Mesothelial cell of epicardium (in vitro differentiated cells): Measurements from ENCODE around the gene PTPRT. TPM values are rescaled to one million over a fixed set of nuclear protein-coding genes. Genes with fewer than 3 reads are reported as not detected.

Experiments used
- DNase-seq, 2 experiments: peaks; one replicate each; pipeline ENCODE4 v3.0.0; 2021; ENCODE audit warnings: low spot score in 2 of 2; ENCODE audit not compliant: unreplicated experiment in 2 of 2
- H3K27ac Mint-ChIP-seq: 2 replicates; pipeline ENCODE4 v1.8.0; 2021; ENCODE audit warnings: mixed read lengths
- H3K27me3 Mint-ChIP-seq: 2 replicates; pipeline ENCODE4 v1.8.0; 2021; ENCODE audit warnings: low read depth, mixed read lengths
- H3K36me3 Mint-ChIP-seq: 2 replicates; pipeline ENCODE4 v1.8.0; 2021; ENCODE audit warnings: mixed read lengths
- H3K4me1 Mint-ChIP-seq: 2 replicates; pipeline ENCODE4 v1.8.0; 2021; ENCODE audit warnings: mixed read lengths
- H3K4me3 Mint-ChIP-seq: 2 replicates; pipeline ENCODE4 v1.8.0; 2021; ENCODE audit warnings: mild to moderate bottlenecking, moderate library complexity, mixed read lengths
- H3K9me3 Mint-ChIP-seq: 2 replicates; pipeline ENCODE4 v1.8.0; 2021; ENCODE audit warnings: mixed read lengths
- total RNA-seq: library from RNA; stranded (reverse); gene quantifications from 3 replicates; pipeline ENCODE4 v1.2.1, GENCODE V29; 2021
- TF ChIP-seq, protein P1 (sequence below): fragments of 200-600 bp; sonication (generic); IDR thresholded peaks from one replicate; pipeline ENCODE4 v1.5.0; 2021; ENCODE audit warnings: antibody characterized with exemption; ENCODE audit not compliant: unreplicated experiment

The PTPRT gene
- total RNA-seq, 1 donor from 2014 or later = 0.80 TPM

- no peak for DNase-seq
- H3K9me3 Mint-ChIP-seq = no peaks in the 10 kb centered on the region
- TF ChIP-seq, protein P1, sequence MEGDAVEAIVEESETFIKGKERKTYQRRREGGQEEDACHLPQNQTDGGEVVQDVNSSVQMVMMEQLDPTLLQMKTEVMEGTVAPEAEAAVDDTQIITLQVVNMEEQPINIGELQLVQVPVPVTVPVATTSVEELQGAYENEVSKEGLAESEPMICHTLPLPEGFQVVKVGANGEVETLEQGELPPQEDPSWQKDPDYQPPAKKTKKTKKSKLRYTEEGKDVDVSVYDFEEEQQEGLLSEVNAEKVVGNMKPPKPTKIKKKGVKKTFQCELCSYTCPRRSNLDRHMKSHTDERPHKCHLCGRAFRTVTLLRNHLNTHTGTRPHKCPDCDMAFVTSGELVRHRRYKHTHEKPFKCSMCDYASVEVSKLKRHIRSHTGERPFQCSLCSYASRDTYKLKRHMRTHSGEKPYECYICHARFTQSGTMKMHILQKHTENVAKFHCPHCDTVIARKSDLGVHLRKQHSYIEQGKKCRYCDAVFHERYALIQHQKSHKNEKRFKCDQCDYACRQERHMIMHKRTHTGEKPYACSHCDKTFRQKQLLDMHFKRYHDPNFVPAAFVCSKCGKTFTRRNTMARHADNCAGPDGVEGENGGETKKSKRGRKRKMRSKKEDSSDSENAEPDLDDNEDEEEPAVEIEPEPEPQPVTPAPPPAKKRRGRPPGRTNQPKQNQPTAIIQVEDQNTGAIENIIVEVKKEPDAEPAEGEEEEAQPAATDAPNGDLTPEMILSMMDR = no peak
- H3K4me1 Mint-ChIP-seq = no peaks in the 10 kb centered on the region
- no peaks in the 10 kb centered on the region for H3K36me3 Mint-ChIP-seq
- no peak overlapping the region for H3K27ac Mint-ChIP-seq
- no peaks in the 10 kb centered on the region for H3K27me3 Mint-ChIP-seq
- no peak overlapping the region for H3K4me3 Mint-ChIP-seq
Observed at GRCh38 chr20:42336576-42336975, 853.1 kb downstream of the PTPRT start.

DNA sequence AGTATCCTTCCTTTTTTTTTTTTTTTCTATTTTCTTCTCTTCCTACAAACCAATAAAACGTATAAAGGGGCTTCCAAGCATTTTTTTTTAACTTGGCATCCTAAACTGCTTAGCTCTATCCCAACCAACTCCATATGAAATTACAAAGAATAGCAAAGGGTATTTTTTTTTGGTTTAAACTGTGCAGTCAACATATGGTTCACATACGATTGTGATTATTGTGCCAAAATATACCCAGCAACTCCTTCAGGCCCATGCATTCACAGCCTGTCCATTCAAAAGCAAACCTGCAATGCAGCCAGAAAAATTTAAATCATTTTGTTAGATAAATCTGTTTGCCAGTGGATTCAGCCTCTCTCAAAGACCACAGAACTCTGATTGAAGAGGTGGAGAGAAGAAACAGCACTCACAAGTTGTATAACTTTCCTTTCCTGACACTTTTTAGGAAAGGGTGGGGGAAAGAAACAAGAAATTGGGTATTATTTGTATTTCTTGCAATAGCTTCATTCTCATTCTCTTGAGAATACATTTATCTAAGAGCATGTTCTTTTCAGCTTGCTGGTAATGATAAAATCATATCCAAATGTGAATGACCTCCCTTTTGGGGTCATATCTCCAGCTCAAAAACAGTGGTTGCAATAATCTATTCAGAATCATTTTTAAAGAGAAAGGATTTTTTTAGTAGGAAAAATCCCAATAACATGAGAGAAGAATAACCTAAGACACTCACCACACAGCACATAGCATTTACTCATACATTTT is 870.3 kb downstream of the PTPRT start:
- H3K4me3 Mint-ChIP-seq = no peak overlapping the region
- H3K27ac Mint-ChIP-seq = no peak overlapping the region
- TF ChIP-seq, protein P1 = no peak
- H3K4me1 Mint-ChIP-seq = no peaks in the 10 kb centered on the region
- DNase-seq = no peak
- H3K27me3 Mint-ChIP-seq = no peaks in the 10 kb centered on the region
- H3K9me3 Mint-ChIP-seq = peaks cover 36% of the 10 kb centered on the region
- no peaks in the 10 kb centered on the region for H3K36me3 Mint-ChIP-seq

GRCh38 chr20:42313704-42314103 is 876.0 kb downstream of the PTPRT start:
- TF ChIP-seq, protein P1 = no peak
- Mint-ChIP-seq H3K27me3 (peaks cover under 1% of the 10 kb centered on the region), H3K4me1 (no peaks in the 10 kb centered on the region), H3K27ac (no peak overlapping the region), H3K36me3 (no peaks in the 10 kb centered on the region), H3K4me3 (no peak overlapping the region), H3K9me3 (peaks cover 19% of the 10 kb centered on the region)
- DNase-seq = no peak

DNA sequence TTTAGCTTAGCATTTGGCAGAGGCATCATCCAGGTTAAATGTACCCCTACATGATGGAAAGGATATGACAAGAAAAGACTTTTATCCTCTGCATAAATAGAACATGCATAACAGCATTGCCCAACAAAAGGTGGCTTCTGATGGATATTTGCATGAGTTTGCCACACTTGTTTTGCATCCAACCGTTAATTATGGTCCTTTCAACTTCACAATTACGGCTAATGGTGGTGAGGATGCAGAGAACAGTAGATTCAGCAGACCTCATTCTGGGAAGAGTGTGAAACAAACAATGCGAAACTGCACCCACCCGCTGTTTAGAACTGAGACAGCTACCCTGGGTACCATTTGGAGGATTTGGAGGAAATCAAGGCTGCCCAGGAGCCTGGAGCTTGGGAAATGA is 880.7 kb downstream of the PTPRT start:
- H3K27me3 Mint-ChIP-seq = peaks cover 3% of the 10 kb centered on the region
- no peak for DNase-seq
- H3K4me1 Mint-ChIP-seq = no peaks in the 10 kb centered on the region
- no peak overlapping the region for H3K4me3 Mint-ChIP-seq
- no peaks in the 10 kb centered on the region for H3K36me3 Mint-ChIP-seq
- peaks cover 4% of the 10 kb centered on the region for H3K9me3 Mint-ChIP-seq
- H3K27ac Mint-ChIP-seq = no peak overlapping the region
- TF ChIP-seq, protein P1 = no peak

DNA sequence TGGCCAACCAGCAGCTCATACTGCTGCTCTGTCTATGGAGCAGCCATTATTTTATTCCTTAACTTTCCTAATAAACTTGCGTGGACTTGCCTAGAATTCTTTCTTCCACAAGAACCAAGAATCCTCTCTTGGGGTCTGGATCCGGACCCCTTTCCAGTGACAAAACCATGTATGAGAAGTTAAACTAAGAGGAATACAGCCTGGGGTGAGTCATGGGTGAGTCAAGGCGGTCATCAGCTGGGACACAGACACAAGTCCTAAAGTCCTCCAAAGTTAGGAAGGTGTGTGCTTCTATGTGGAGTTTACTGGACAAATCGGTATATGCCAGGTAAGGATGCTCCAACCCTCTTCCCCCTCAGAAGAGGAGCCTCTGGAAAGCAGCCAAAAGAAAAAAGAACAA is 881.5 kb downstream of the PTPRT start:
- Mint-ChIP-seq H3K36me3 (no peaks in the 10 kb centered on the region), H3K27ac (no peak overlapping the region), H3K4me3 (no peak overlapping the region), H3K27me3 (peaks cover 3% of the 10 kb centered on the region), H3K4me1 (no peaks in the 10 kb centered on the region), H3K9me3 (peaks cover 4% of the 10 kb centered on the region)
- no peak for DNase-seq
- TF ChIP-seq, protein P1 = no peak
